Measurements from ENCODE around the gene RPS3. TPM values are rescaled to one million over a fixed set of nuclear protein-coding genes. Genes with fewer than 3 reads are reported as not detected.

Gene RPS3
- total and polyA plus RNA-seq, 2 experiments from 2014 or later = 1,745 to 2,793 TPM

- TF ChIP-seq ETS1 (IDR thresholded peaks at IDR 0.05) (no peak), STAT1 (IDR thresholded peaks at IDR 0.05; ENCODE audit: unreplicated experiment) (no peak), ZNF114 (CRISPR knock-in tag; IDR thresholded peaks at IDR 0.05) (no peak)
Observed at GRCh38 chr11:75349521-75350116, 49.7 kb upstream of the RPS3 start (continued).

- H4K20me1 ChIP-seq (replicated peaks; ENCODE audit: insufficient read depth) = no peaks in the 10 kb centered on the region
- no peaks in the 10 kb centered on the region for H3K79me2 ChIP-seq (replicated peaks; ENCODE audit: insufficient read depth)
- Mint-ChIP-seq H3K9me3 (no peaks in the 10 kb centered on the region; the same call in 2 of the 3 replicates), H3K27me3 (ENCODE audit: insufficient read depth, low read depth, poor library complexity) (peaks cover 22% of the 10 kb centered on the region), H3K4me1 (peaks cover 67% of the 10 kb centered on the region), H3K27ac (peak overlapping the region; percentile 87; the same call in 1 of the 2 replicates), H3K4me3 (peak overlapping the region; percentile 83), H3K36me3 (ENCODE audit: low read depth) (peaks cover 34% of the 10 kb centered on the region)
- DNase-seq (ENCODE audit: low spot score) (no peak), ATAC-seq (no peak)
- no peak overlapping the region for H2AFZ ChIP-seq
- H3K9me2 ChIP-seq (ENCODE audit: insufficient read depth) = no peaks in the 10 kb centered on the region
- peak overlapping the region; percentile 86 for H3K4me2 ChIP-seq
- peak overlapping the region; percentile 72 for H3K4me3 ChIP-seq
- H3K27ac ChIP-seq (ENCODE audit: low read depth) = no peak overlapping the region
- peaks cover 14% of the 10 kb centered on the region for H3K27me3 ChIP-seq (ENCODE audit: insufficient read depth)
- H3K4me1 ChIP-seq (ENCODE audit: insufficient read depth) = peaks cover 32% of the 10 kb centered on the region
- H3K36me3 ChIP-seq (ENCODE audit: insufficient read depth) = no peaks in the 10 kb centered on the region
- H3F3A ChIP-seq (replicated peaks; ENCODE audit: low read depth) = no peaks in the 10 kb centered on the region
- TF ChIP-seq POLR2AphosphoS5 (IDR thresholded peaks at IDR 0.05; ENCODE audit: low read depth) = no peak
- TF ChIP-seq REST (IDR thresholded peaks at IDR 0.05; ENCODE audit: unreplicated experiment) = no peak
- TF ChIP-seq JUNB (IDR thresholded peaks at IDR 0.05; ENCODE audit: unreplicated experiment) = no peak
- no peak for TF ChIP-seq ZNF331 (CRISPR knock-in tag; IDR thresholded peaks at IDR 0.05; ENCODE audit: low read depth)
- no peak for TF ChIP-seq CTCF (conservative IDR thresholded peaks at IDR 0.05; ENCODE audit: low read depth in 2 of 2)
- no peak for TF ChIP-seq ETS1 (IDR thresholded peaks at IDR 0.05)
- TF ChIP-seq EZH2 (IDR thresholded peaks at IDR 0.05; ENCODE audit: low read depth, unreplicated experiment) = no peak
- no peak for TF ChIP-seq STAT1 (IDR thresholded peaks at IDR 0.05; ENCODE audit: unreplicated experiment)
- TF ChIP-seq CREB1 (CRISPR knock-in tag; IDR thresholded peaks at IDR 0.05; ENCODE audit: low read depth) = no peak
- no peak for TF ChIP-seq EZH2phosphoT487 (IDR thresholded peaks at IDR 0.05; ENCODE audit: unreplicated experiment)
Observed at GRCh38 chr11:75350122-75350742, 49.1 kb upstream of the RPS3 start.
